GM19099 (cell line): ENCODE results near the gene RBM14.

ENCODE experiments used
- POLR2A ChIP-seq: IDR thresholded peaks from 3 replicates; pipeline ENCODE4 v1.6.1; 2011; ENCODE audit warnings: low read depth; ENCODE audit not compliant: insufficient read length; ENCODE audit errors: extremely low read depth

RBM14 gene, protein sequence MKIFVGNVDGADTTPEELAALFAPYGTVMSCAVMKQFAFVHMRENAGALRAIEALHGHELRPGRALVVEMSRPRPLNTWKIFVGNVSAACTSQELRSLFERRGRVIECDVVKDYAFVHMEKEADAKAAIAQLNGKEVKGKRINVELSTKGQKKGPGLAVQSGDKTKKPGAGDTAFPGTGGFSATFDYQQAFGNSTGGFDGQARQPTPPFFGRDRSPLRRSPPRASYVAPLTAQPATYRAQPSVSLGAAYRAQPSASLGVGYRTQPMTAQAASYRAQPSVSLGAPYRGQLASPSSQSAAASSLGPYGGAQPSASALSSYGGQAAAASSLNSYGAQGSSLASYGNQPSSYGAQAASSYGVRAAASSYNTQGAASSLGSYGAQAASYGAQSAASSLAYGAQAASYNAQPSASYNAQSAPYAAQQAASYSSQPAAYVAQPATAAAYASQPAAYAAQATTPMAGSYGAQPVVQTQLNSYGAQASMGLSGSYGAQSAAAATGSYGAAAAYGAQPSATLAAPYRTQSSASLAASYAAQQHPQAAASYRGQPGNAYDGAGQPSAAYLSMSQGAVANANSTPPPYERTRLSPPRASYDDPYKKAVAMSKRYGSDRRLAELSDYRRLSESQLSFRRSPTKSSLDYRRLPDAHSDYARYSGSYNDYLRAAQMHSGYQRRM

DNA sequence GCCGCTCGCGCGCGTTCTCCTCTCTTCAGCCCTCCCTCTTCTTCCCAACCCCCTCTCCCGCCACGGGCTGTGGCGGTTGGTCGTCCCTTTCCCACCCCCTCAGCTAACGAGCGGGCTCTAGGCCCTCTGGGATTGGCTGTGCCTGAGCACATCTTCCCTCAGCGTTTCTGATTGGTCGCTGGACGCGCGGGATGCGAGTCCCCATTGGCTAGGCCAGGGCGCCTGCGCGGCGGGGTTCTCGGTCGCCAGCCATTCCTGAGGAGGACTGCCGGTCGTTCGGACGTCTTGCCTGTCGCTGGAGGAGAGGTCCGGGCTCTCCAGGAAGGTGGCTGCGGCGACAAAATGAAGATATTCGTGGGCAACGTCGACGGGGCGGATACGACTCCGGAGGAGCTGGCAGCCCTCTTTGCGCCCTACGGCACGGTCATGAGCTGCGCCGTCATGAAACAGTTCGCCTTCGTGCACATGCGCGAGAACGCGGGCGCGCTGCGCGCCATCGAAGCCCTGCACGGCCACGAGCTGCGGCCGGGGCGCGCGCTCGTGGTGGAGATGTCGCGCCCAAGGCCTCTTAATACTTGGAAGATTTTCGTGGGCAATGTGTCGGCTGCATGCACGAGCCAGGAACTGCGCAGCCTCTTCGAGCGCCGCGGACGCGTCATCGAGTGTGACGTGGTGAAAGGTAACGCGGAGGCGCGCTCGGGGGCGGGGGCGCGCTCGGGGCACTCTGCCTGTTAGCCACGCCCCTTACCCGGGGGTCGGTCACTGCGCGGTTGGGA lies at the start of gene RBM14:
TSS of gene RBM14 (plus strand) at position 252 of the 776 bp plus-strand sequence. CDS start at position 343, 91 bp downstream.
- TF ChIP-seq POLR2A, result peak; percentile 98

DNA sequence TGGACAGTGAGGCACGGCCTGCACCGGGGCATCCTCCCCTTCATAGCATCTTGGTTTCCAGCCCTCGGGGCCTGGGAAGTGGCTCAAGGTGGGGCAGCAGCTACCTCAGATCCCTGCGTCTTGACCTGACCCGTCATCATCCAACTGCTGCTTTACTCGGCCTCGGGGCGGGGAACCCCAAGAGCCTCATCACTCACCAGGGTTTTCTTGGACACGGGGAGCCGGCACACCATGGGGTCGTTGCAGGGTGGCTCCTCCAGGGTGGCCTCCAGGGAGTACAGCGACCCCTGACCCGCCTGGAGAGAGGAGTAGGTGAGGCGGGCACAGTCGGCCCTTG lies 48.7 kb upstream of the RBM14 start:
- no peak for TF ChIP-seq POLR2A

DNA sequence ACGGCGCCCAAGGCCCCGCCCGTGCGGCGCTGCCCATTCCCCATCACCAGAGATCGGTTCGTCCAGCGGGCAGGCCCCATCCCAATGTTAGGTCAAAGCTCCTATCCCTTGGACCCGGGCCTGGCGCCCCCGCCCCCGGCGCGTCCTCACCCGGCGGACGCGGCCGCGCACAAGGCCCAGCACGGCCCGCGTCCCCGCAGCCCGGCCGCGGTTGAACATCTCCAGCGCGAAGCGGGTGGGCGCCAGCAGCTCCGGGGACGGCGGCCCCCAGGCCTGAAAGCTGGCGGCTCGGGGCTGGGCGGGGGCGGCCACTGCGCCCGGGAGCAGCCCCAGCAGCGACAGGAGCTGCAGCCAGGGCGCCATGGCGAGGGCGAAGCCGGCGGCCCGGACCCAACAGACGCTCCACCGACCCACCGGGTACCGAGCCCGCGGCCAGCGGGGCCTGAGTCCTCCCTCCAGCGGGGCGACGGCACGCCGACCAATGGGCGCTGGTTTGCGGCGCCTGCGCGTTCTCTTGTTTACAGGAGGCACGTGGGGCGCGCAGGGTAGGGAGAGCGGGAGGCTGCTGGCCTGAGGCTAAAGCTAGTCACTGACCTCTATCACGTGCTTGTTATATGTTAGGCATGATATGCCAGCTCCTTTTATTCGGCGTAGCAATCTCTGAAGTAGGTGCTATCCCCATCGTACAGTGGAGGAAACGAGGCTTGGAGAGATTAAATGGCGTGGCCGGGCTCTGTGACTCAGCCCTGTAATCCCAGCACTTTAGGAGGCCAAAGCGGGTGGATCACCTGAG lies 48.1 kb upstream of the RBM14 start, which contains the start of gene CTSF:
TSS of gene CTSF (minus strand) at position 483 of the 793 bp plus-strand sequence. CDS start at position 363, 120 bp downstream.
- TF ChIP-seq POLR2A, result no peak

DNA sequence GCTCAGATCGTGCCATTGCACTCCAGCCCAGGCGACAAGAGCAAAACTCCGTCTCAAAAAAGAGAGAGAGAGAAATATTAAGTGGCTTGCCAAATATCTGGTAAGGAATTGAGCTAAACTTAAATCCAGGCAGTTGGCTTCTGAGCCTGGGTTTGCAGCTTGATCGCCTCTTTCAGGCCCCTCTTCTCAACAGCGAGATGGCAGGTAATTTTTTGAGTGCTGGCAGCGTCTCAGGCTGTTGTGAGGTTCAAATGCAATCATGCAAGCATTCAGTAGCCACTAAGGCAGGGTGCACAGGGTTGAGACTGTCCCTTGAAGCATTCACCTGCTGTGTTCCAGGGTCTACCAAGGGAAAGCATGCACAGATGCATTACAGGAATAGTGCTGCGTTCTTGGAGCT lies 47.4 kb upstream of the RBM14 start:
- no peak for TF ChIP-seq POLR2A

DNA sequence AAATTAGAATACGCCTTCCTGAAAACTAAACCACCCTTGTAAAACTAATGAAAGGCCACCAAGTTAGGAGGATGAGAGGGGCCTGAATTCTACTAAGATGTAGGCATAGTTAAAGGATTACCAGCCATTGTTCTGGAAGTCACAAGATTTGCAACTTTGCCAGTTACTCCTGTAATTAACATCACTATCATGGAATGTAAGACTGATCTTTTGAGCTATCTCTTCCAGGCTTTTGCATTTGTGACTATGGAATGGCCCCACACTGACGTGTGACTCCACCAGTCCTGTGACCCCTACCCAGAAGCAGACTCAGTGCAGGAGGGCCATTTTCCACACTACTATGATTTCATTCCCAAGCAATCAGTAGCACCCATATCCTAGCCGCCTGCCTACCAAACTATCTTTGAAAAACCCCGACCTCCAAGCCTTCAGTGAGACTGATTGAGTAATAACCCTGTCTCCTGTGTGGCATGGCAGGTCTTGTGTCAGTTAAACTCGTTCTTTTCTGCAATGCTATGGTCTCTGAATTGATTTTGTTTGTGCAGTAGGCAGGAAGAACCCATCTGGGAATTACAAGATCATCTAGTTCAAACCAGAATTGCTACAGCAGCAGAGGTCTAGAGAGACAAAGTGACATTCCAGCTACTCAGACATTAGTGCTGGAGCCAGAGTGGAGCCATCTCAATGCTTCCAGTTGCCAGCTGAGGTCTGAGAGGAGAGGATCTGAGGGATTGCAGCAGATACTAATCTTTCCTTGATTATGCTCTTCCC lies 46.2 kb upstream of the RBM14 start:
- no peak for TF ChIP-seq POLR2A

DNA sequence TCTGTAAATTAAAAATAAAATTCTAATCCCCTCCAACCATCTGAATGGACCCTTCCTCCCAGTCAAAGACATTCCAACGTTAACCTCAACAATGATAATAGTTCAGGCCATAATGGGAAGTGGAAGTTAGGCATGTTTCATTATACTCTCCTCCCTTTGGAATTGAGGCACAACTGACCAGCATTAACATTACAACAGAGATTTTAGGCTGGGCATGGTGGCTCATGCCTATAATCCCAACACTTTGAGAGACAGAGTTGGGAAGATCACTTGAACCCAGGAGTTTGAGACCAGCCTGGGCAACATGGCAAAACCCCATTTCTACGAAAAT lies 45.6 kb upstream of the RBM14 start:
- TF ChIP-seq POLR2A, result no peak

DNA sequence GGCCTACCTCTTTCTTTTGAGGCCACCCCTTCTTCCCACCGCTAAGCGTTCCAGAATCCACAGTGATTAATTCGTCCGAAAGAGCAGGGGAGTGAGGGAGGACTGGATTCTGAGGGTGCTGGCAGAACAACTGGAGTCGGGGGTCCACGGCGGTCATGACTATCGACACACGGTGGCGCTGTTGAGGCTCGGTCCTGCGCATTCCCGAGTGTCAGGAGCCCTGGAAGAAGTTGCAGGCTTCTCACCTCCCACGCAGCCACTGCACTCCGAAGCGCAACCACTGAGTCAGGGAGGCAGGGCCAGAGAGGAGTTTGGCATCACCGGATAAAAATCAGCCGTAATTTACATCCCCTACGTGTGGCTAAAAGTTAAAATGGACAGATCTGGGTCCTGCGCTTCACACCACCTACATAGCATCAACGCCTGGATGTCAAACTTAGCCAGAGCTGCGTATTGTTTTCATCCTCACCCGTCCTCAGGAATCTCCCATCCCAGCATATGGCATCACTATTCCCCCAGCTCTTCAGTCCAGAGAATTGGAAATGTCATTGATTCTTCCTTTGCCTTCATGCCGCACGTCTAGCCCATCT lies 37.3 kb upstream of the RBM14 start:
- no peak for TF ChIP-seq POLR2A

DNA sequence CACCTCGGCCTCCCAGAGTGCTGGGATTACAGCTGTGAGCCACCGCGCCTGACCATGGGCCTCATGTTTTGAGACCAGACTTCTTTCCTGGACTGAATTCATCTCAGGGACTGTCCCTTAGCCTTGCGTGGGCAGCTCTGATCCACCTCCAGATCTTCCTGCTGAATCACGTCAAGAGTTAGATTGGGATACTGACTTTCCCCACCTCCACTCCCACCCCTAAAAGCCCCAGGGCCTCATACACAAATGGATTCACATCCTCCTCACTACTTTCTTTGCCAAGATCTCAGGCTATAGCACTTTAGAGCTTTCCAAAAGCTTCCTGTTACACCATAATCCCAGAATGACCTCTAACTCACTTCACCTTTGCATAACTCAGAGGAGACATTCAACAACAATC lies 35.6 kb upstream of the RBM14 start:
- no peak for TF ChIP-seq POLR2A

DNA sequence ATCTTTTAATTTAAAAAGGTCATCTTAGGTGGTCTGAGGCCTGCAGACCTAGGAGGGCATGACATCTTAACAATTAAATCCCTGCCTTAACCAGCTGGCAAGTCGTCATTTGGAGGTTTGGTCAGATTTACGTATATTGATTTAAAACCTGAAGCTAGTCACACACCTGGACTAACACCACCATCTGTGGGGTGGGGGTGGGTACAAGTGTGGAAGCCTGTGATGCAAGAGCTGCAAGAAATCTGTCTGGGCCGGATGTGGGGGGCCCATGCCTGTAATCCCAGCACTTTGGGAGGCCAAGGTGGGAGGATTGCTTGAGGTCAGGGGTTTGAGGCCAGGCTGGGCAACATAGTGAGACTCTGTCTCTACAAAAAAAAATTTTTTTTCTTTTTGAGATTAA lies 35.2 kb upstream of the RBM14 start:
- no peak for TF ChIP-seq POLR2A

DNA sequence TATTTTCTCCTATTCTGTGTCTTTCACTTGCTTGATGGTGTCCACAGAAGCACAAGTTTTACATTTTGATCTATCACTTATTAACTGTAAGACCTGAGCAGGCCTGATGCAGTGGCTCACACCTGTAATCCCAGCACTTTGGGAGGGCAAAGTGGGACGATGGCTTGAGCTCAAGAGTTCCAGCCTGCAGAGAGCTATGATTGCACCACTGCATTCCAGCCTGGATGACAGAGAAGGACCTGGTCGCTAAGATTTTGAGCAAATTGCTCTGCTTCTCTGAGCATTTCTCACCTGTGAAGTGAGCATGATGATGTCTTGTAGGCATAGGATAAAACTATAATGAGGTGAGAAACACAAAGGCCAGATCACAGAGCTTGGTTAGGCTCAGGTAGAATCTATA lies 30.3 kb upstream of the RBM14 start:
- TF ChIP-seq POLR2A, result no peak

DNA sequence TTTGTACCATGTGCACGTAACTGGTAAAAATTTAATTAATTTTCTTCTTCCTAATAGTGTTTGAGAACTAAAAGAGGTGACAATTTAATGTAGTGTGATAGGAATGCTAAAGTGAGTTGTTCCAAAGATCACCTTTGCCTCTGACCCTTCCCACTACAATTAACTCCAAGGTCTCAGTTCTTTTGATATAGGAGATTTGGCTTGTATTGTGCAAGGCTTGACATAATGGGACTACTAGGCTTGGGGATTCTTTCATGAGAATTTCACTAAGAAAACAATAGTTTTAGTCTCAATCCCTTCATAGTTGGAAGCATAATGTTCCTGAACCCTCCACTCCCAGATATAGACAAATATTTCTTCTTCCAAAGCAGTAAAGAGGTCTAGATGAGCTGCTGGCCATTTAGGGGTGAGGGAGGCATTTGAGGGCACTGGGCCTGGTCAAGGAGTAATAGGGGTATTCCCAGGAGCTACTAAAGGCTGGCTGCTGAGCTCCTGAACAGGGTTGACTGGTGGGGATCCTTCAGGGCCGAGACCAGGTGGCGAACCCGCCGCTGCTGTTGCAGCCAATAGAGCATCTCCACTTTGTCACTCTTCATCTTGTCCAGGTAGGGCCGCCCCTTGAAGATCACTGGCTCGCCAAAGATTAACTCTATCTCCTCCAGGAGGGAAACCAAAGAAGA lies 26.3 kb upstream of the RBM14 start:
- no peak for TF ChIP-seq POLR2A

DNA sequence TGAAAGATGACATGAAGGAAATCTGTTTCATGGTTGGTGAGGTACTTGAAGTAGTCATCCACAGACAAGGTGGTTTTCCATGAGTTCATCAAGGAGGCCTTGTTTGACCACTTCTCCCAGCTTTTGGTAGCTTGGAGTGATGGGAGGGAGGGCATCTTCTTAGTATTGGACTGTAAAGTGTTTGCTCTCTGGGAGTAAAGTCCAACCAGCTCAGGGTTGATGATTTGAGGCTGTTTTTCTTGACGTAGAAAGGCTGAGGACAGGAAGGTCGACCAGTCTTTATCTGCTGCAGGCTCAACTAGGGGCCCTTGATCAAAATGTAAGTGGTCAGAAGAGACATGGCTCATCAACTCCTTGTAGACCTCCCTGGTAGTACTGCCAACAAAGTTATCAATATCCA lies 25.3 kb upstream of the RBM14 start:
- no peak for TF ChIP-seq POLR2A
